GM12873 (cell line): Measurements from ENCODE around the gene NEMF.

Experiments used
- CTCF ChIP-seq: IDR thresholded peaks from 2 replicates; pipeline ENCODE4 v1.5.1; 2012; ENCODE audit warnings: low read depth, mild to moderate bottlenecking, moderate library complexity, low read length, control low read depth; ENCODE audit not compliant: insufficient read depth; ENCODE audit errors: missing control alignments

Gene NEMF

GRCh38 chr14:49857427-49858003 is 4.9 kb upstream of the NEMF start:
- no peak for TF ChIP-seq CTCF

- TF ChIP-seq CTCF = peak; percentile 61
Observed at GRCh38 chr14:49853572-49854375, 1.2 kb upstream of the NEMF start.

- TF ChIP-seq CTCF = no peak
Observed at GRCh38 chr14:49853158-49853477, 530 bp upstream of the NEMF start.

- no peak for TF ChIP-seq CTCF
Observed at GRCh38 chr14:49851813-49852212, 775 bp downstream of the NEMF start.

GRCh38 chr14:49849213-49849847 is 3.3 kb downstream of the NEMF start:
- no peak for TF ChIP-seq CTCF

- TF ChIP-seq CTCF = no peak
Observed at GRCh38 chr14:49828640-49829039, 23.9 kb downstream of the NEMF start.

- TF ChIP-seq CTCF = no peak
Observed at GRCh38 chr14:49820176-49820575, 32.4 kb downstream of the NEMF start.
